ENCODE results near the gene SPART. TPM values are rescaled to one million over a fixed set of nuclear protein-coding genes. Genes with fewer than 3 reads are reported as not detected.
A peak's percentile ranks its signal among the peaks of the same experiment; 100 is the strongest.

The SPART gene
- total RNA-seq, 1 donor from 2014 or later = 21.2 TPM

DNA sequence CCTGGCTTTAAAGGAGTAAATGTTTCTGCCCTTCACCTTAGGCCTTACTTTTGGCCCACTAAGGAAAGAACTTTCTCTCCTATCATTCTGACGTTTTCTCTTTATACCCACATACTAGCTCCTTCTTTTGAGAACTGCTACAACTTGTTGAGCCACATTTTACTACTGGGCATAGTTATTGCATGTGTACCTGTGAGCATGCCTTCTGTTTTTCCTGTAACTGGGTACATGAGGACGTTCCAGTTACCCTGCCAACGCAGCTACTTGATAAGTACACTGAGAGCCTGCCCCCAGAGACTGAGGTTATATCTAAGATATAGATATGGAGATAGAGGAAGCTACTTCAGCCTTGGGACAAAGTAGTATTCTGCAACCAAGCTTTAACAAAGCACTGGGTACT, 52.1 kb downstream of the SPART start:
- no peak overlapping the region for H3K4me3 ChIP-seq (ENCODE audit: low read depth, low read length)
- no peak for TF ChIP-seq CTCF (conservative IDR thresholded peaks at IDR 0.05; ENCODE audit: low read depth, low read length)
- DNase-seq (ENCODE audit: low read depth) = no peak

DNA sequence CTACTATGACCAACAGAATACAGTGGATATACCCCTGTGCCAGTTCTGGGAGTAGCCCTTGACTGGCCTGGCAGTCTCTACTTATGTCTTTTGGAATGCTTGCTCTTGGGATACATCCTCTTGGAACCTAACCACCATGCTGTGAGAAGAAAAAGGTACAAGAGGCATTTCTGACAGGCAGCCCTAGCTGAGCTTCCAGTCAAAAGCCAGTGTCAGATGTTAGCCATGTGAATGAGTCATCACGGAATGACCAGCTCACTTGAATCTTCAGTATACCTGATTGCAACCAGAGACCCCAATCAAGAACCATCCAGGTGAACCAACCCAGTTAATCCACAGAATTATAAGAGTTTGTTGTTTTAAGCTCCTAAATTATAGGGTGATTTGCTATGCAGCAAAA, 52.7 kb downstream of the SPART start:
- no peak overlapping the region for H3K4me3 ChIP-seq (ENCODE audit: low read depth, low read length)
- TF ChIP-seq CTCF (conservative IDR thresholded peaks at IDR 0.05; ENCODE audit: low read depth, low read length) = no peak
- DNase-seq (ENCODE audit: low read depth) = no peak

- no peak for DNase-seq (ENCODE audit: low read depth)
- no peak for TF ChIP-seq CTCF (conservative IDR thresholded peaks at IDR 0.05; ENCODE audit: low read depth, low read length)
- H3K4me3 ChIP-seq (ENCODE audit: low read depth, low read length) = no peak overlapping the region
These were observed 57.3 kb downstream of the SPART start for GRCh38 chr13:36288794-36289391.

- H3K4me3 ChIP-seq (ENCODE audit: low read depth, low read length) = no peak overlapping the region
- no peak for TF ChIP-seq CTCF (conservative IDR thresholded peaks at IDR 0.05; ENCODE audit: low read depth, low read length)
- no peak for DNase-seq (ENCODE audit: low read depth)
These were observed 60.2 kb downstream of the SPART start for GRCh38 chr13:36286006-36286405.

DNA sequence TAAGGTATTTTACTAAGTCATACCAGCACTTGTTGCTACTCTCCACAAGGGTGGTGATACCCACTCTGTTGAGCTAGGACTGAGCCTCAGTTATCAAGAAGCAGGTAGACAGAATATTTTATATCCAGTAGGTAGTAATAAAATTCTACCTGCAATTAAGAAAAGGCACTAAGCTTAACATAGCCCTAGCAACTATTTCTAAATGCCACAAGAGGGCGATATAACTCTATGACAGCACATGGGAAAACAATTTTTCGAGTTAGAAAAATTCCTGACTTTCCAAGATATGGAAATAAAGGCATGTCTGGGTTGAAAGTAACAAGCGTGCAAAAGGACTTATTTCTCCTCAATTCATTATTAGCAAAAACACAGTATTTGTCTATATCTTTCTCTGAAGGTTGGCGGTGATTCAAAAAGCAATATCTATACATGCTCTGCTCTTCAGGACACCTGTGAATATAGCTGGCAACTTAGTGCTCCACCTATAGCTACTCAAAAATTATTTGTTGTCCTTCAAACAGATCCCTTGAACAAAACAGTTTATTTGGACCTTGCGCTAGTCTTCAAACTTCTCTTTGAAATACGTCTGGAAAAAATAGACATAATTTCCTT, 63.3 kb downstream of the SPART start:
- no peak overlapping the region for H3K4me3 ChIP-seq (ENCODE audit: low read depth, low read length)
- peak; percentile 84 for TF ChIP-seq CTCF (conservative IDR thresholded peaks at IDR 0.05; ENCODE audit: low read depth, low read length)
- no peak for DNase-seq (ENCODE audit: low read depth)

- no peak for DNase-seq (ENCODE audit: low read depth)
- no peak overlapping the region for H3K4me3 ChIP-seq (ENCODE audit: low read depth, low read length)
- TF ChIP-seq CTCF (conservative IDR thresholded peaks at IDR 0.05; ENCODE audit: low read depth, low read length) = peak; percentile 61
These were observed 70.8 kb downstream of the SPART start for GRCh38 chr13:36275190-36276002.
